ENCODE data around the gene GPR84. TPM values are rescaled to one million over a fixed set of nuclear protein-coding genes. Genes with fewer than 3 reads are reported as not detected.
A peak's percentile ranks its signal among the peaks of the same experiment; 100 is the strongest.

The GPR84 gene
- total and polyA plus RNA-seq, 2 of the 13 experiments (the other 11 are each of a cell fraction or from before 2014, with no cell fraction given), result not detected

GRCh38 chr12:54379398-54380201, 15.3 kb upstream of the GPR84 start (continued):
- TF ChIP-seq ARID5B (CRISPR knock-in tag; IDR thresholded peaks at IDR 0.05) (peak; percentile 42; the same call in 1 of the 2 replicates), IKZF5 (CRISPR knock-in tag; IDR thresholded peaks at IDR 0.05) (peak; percentile 47; the same call in 1 of the 2 replicates), GATA4 (IDR thresholded peaks at IDR 0.05; ENCODE audit: borderline replicate concordance, low read depth) (no peak), ELK4 (CRISPR knock-in tag; IDR thresholded peaks at IDR 0.05; ENCODE audit: borderline replicate concordance) (no peak), RFXANK (CRISPR knock-in tag; IDR thresholded peaks at IDR 0.05) (no peak), SMAD9 (CRISPR knock-in tag; IDR thresholded peaks at IDR 0.05) (no peak), THAP11 (CRISPR knock-in tag; IDR thresholded peaks at IDR 0.05) (0 out of 2 replicates have a peak, but pooled peaks have one; percentile 30), MLX (CRISPR knock-in tag; IDR thresholded peaks at IDR 0.05) (0 out of 2 replicates have a peak, but pooled peaks have one; percentile 39), ATF1 (CRISPR knock-in tag; IDR thresholded peaks at IDR 0.05) (no peak), JDP2 (CRISPR knock-in tag; IDR thresholded peaks at IDR 0.05; ENCODE audit: borderline replicate concordance) (no peak), ZNF33B (CRISPR knock-in tag; IDR thresholded peaks at IDR 0.05) (no peak), ZFP91 (CRISPR knock-in tag; IDR thresholded peaks at IDR 0.05; ENCODE audit: borderline replicate concordance) (peak; percentile 68), ZNF691 (CRISPR knock-in tag; IDR thresholded peaks at IDR 0.05; ENCODE audit: borderline replicate concordance, low read depth) (peak; percentile 63; the same call in 1 of the 2 replicates), RFX1 (IDR thresholded peaks at IDR 0.05) (no peak), ZXDC (CRISPR knock-in tag; IDR thresholded peaks at IDR 0.05) (peak; percentile 39; the same call in 1 of the 2 replicates), ZNF576 (CRISPR knock-in tag; IDR thresholded peaks at IDR 0.05) (no peak)
